ENCODE results near the gene SMTNL2.

Gene SMTNL2

GRCh38 chr17:4551796-4552525 lies 32.4 kb upstream of the SMTNL2 start:
- Histone ChIP-seq H3K4me3 (no peak overlapping the region), H3K27ac (no peak overlapping the region)
- TF ChIP-seq CTCF (IDR thresholded peaks at IDR 0.05): no peak
- DNase-seq (ENCODE audit: low spot score): no peak

GRCh38 chr17:4553669-4554068 lies 30.7 kb upstream of the SMTNL2 start:
- peak overlapping the region; percentile 86 for H3K4me3 ChIP-seq
- H3K27ac ChIP-seq: no peak overlapping the region
- DNase-seq (ENCODE audit: low spot score): no peak
- no peak for TF ChIP-seq CTCF (IDR thresholded peaks at IDR 0.05)

- DNase-seq (ENCODE audit: low spot score): no peak
- no peak for TF ChIP-seq CTCF (IDR thresholded peaks at IDR 0.05)
- Histone ChIP-seq H3K4me3 (peak overlapping the region; percentile 86), H3K27ac (peak overlapping the region in 1 of 2 donors; percentile 76)
Measured at GRCh38 chr17:4554441-4554996, 29.8 kb upstream of the SMTNL2 start.

GRCh38 chr17:4554997-4555799 lies 29.1 kb upstream of the SMTNL2 start, which contains the start of gene MYBBP1A:
TSS of gene MYBBP1A (minus strand) at chr17:4555384. CDS start at chr17:4555324, 60 bp downstream.
- TF ChIP-seq CTCF (IDR thresholded peaks at IDR 0.05): no peak
- H3K27ac ChIP-seq: peak within 1 kb of the TSS; percentile 76 to 77
- H3K4me3 ChIP-seq: peak within 1 kb of the TSS; percentile 86
- peak; percentile 95 for DNase-seq (ENCODE audit: low spot score)

- TF ChIP-seq CTCF (IDR thresholded peaks at IDR 0.05): no peak
- peak overlapping the region in 1 of 2 donors; percentile 76 for H3K27ac ChIP-seq
- DNase-seq (ENCODE audit: low spot score): no peak
- peak overlapping the region; percentile 86 for H3K4me3 ChIP-seq
Measured at GRCh38 chr17:4555873-4556759, 28.2 kb upstream of the SMTNL2 start.

- DNase-seq (ENCODE audit: low spot score): no peak
- no peak for TF ChIP-seq CTCF (IDR thresholded peaks at IDR 0.05)
- Histone ChIP-seq H3K27ac (no peak overlapping the region), H3K4me3 (no peak overlapping the region)
Measured at GRCh38 chr17:4556996-4557395, 27.3 kb upstream of the SMTNL2 start.

Data from coronary artery (tissue), 2 donors.